ENCODE data around the gene STAU1.

Gene STAU1

GRCh38 chr20:49174183-49174582 is 14.0 kb downstream of the STAU1 start:
- Histone ChIP-seq H4K91ac (ENCODE audit: low read depth, low read length) (no peak overlapping the region), H3K9ac (ENCODE audit: low read length) (no peak overlapping the region), H2AK5ac (ENCODE audit: low read length) (no peak overlapping the region), H3K4me2 (ENCODE audit: low read length) (no peak overlapping the region), H3K23ac (ENCODE audit: low read length) (no peak overlapping the region), H3K18ac (ENCODE audit: low read length) (no peak overlapping the region), H2BK12ac (ENCODE audit: low read length) (no peak overlapping the region), H2BK120ac (ENCODE audit: insufficient read depth, low read length, poor library complexity) (no peak overlapping the region), H2BK5ac (ENCODE audit: low read depth, low read length, poor library complexity) (no peak overlapping the region), H3K36me3 (ENCODE audit: control insufficient read depth in 1 of 2, insufficient read depth in 2 of 2, low read length in 2 of 2) (peaks cover 13 to 15% of the 10 kb centered on the region in 2 experiments), H4K12ac (ENCODE audit: low read depth, low read length) (no peak overlapping the region), H3K79me2 (ENCODE audit: control insufficient read depth, insufficient read depth, low read length, poor library complexity) (peaks cover 3% of the 10 kb centered on the region), H3K9me3 (ENCODE audit: insufficient read depth, low read depth, low read length) (no peaks in the 10 kb centered on the region), H3K4me1 (ENCODE audit: control insufficient read depth in 1 of 2, insufficient read depth in 2 of 2, low read length in 2 of 2) (no peaks in the 10 kb centered on the region), H3K4ac (ENCODE audit: low read depth, low read length) (no peak overlapping the region), H3K79me1 (ENCODE audit: low read length) (no peaks in the 10 kb centered on the region), H4K8ac (ENCODE audit: low read depth, low read length) (no peak overlapping the region), H3K27ac (ENCODE audit: low read depth, low read length) (no peak overlapping the region), H3K27me3 (ENCODE audit: insufficient read depth, low read length) (no peaks in the 10 kb centered on the region), H3K4me3 (ENCODE audit: low read depth, low read length) (no peak overlapping the region), H3K14ac (ENCODE audit: low read length) (no peak overlapping the region), H2AFZ (ENCODE audit: insufficient read depth, low read length, poor library complexity) (no peak overlapping the region)
- DNase-seq = no peak
- no CpG with 5 or more reads among the region's 6 CpGs for WGBS (ENCODE audit: extremely low coverage, insufficient coverage, insufficient read length)

- Histone ChIP-seq H2BK12ac (ENCODE audit: low read length) (no peak overlapping the region), H3K4me1 (ENCODE audit: control insufficient read depth in 1 of 2, insufficient read depth in 2 of 2, low read length in 2 of 2) (no peaks in the 10 kb centered on the region), H3K4ac (ENCODE audit: low read depth, low read length) (no peak overlapping the region), H3K36me3 (ENCODE audit: control insufficient read depth in 1 of 2, insufficient read depth in 2 of 2, low read length in 2 of 2) (peaks cover 8 to 10% of the 10 kb centered on the region in 2 experiments), H2BK5ac (ENCODE audit: low read depth, low read length, poor library complexity) (no peak overlapping the region), H2AK5ac (ENCODE audit: low read length) (no peak overlapping the region), H3K79me2 (ENCODE audit: control insufficient read depth, insufficient read depth, low read length, poor library complexity) (no peaks in the 10 kb centered on the region), H3K4me3 (ENCODE audit: low read depth, low read length) (no peak overlapping the region), H3K23ac (ENCODE audit: low read length) (no peak overlapping the region), H3K27me3 (ENCODE audit: insufficient read depth, low read length) (no peaks in the 10 kb centered on the region), H3K27ac (ENCODE audit: low read depth, low read length) (no peak overlapping the region), H4K12ac (ENCODE audit: low read depth, low read length) (no peak overlapping the region), H3K18ac (ENCODE audit: low read length) (no peak overlapping the region), H4K91ac (ENCODE audit: low read depth, low read length) (no peak overlapping the region), H3K4me2 (ENCODE audit: low read length) (no peak overlapping the region), H4K8ac (ENCODE audit: low read depth, low read length) (no peak overlapping the region), H2BK120ac (ENCODE audit: insufficient read depth, low read length, poor library complexity) (no peak overlapping the region), H3K9ac (ENCODE audit: low read length) (no peak overlapping the region), H3K79me1 (ENCODE audit: low read length) (no peaks in the 10 kb centered on the region), H2AFZ (ENCODE audit: insufficient read depth, low read length, poor library complexity) (no peak overlapping the region), H3K14ac (ENCODE audit: low read length) (no peak overlapping the region), H3K9me3 (ENCODE audit: insufficient read depth, low read depth, low read length) (no peaks in the 10 kb centered on the region)
- DNase-seq = no peak
- WGBS (ENCODE audit: extremely low coverage, insufficient coverage, insufficient read length) = no CpG with 5 or more reads among the region's 1 CpG
Measured at GRCh38 chr20:49172413-49172812, 15.7 kb downstream of the STAU1 start.

- H3K4ac ChIP-seq (ENCODE audit: low read depth, low read length) = no peak overlapping the region
- H3K9ac ChIP-seq (ENCODE audit: low read length) = no peak overlapping the region
- H2BK120ac ChIP-seq (ENCODE audit: insufficient read depth, low read length, poor library complexity) = no peak overlapping the region
- H3K9me3 ChIP-seq (ENCODE audit: insufficient read depth, low read depth, low read length) = no peaks in the 10 kb centered on the region
- H2AK5ac ChIP-seq (ENCODE audit: low read length) = no peak overlapping the region
- no peak overlapping the region for H3K27ac ChIP-seq (ENCODE audit: low read depth, low read length)
- no peak overlapping the region for H4K8ac ChIP-seq (ENCODE audit: low read depth, low read length)
- no peak overlapping the region for H3K4me3 ChIP-seq (ENCODE audit: low read depth, low read length)
- H3K14ac ChIP-seq (ENCODE audit: low read length) = no peak overlapping the region
- H3K4me1 ChIP-seq (ENCODE audit: control insufficient read depth in 1 of 2, insufficient read depth in 2 of 2, low read length in 2 of 2) = no peaks in the 10 kb centered on the region
- peaks cover 8 to 10% of the 10 kb centered on the region in 2 experiments for H3K36me3 ChIP-seq (ENCODE audit: control insufficient read depth in 1 of 2, insufficient read depth in 2 of 2, low read length in 2 of 2)
- no peak overlapping the region for H2BK12ac ChIP-seq (ENCODE audit: low read length)
- H3K18ac ChIP-seq (ENCODE audit: low read length) = no peak overlapping the region
- H3K27me3 ChIP-seq (ENCODE audit: insufficient read depth, low read length) = no peaks in the 10 kb centered on the region
- no peak overlapping the region for H3K4me2 ChIP-seq (ENCODE audit: low read length)
- no peak overlapping the region for H2BK5ac ChIP-seq (ENCODE audit: low read depth, low read length, poor library complexity)
- H4K12ac ChIP-seq (ENCODE audit: low read depth, low read length) = no peak overlapping the region
- H3K79me2 ChIP-seq (ENCODE audit: control insufficient read depth, insufficient read depth, low read length, poor library complexity) = no peaks in the 10 kb centered on the region
- no peaks in the 10 kb centered on the region for H3K79me1 ChIP-seq (ENCODE audit: low read length)
- H4K91ac ChIP-seq (ENCODE audit: low read depth, low read length) = no peak overlapping the region
- no peak for DNase-seq
- H3K23ac ChIP-seq (ENCODE audit: low read length) = no peak overlapping the region
- H2AFZ ChIP-seq (ENCODE audit: insufficient read depth, low read length, poor library complexity) = no peak overlapping the region
Measured at GRCh38 chr20:49171909-49172308, 16.2 kb downstream of the STAU1 start.

- no peaks in the 10 kb centered on the region for H3K27me3 ChIP-seq (ENCODE audit: insufficient read depth, low read length)
- H3K36me3 ChIP-seq (ENCODE audit: control insufficient read depth in 1 of 2, insufficient read depth in 2 of 2, low read length in 2 of 2) = peaks cover 8 to 10% of the 10 kb centered on the region in 2 experiments
- H3K27ac ChIP-seq (ENCODE audit: low read depth, low read length) = no peak overlapping the region
- H3K4me2 ChIP-seq (ENCODE audit: low read length) = no peak overlapping the region
- no peak overlapping the region for H3K4ac ChIP-seq (ENCODE audit: low read depth, low read length)
- WGBS (ENCODE audit: extremely low coverage, insufficient coverage, insufficient read length) = no CpG with 5 or more reads among the region's 2 CpGs
- no peak overlapping the region for H3K4me3 ChIP-seq (ENCODE audit: low read depth, low read length)
- no peak overlapping the region for H4K91ac ChIP-seq (ENCODE audit: low read depth, low read length)
- no peak overlapping the region for H4K8ac ChIP-seq (ENCODE audit: low read depth, low read length)
- no peak overlapping the region for H3K14ac ChIP-seq (ENCODE audit: low read length)
- H3K79me2 ChIP-seq (ENCODE audit: control insufficient read depth, insufficient read depth, low read length, poor library complexity) = no peaks in the 10 kb centered on the region
- no peak overlapping the region for H4K12ac ChIP-seq (ENCODE audit: low read depth, low read length)
- no peaks in the 10 kb centered on the region for H3K9me3 ChIP-seq (ENCODE audit: insufficient read depth, low read depth, low read length)
- no peak for DNase-seq
- H3K4me1 ChIP-seq (ENCODE audit: control insufficient read depth in 1 of 2, insufficient read depth in 2 of 2, low read length in 2 of 2) = no peaks in the 10 kb centered on the region
- H2BK120ac ChIP-seq (ENCODE audit: insufficient read depth, low read length, poor library complexity) = no peak overlapping the region
- H3K23ac ChIP-seq (ENCODE audit: low read length) = no peak overlapping the region
- no peak overlapping the region for H2AFZ ChIP-seq (ENCODE audit: insufficient read depth, low read length, poor library complexity)
- H2AK5ac ChIP-seq (ENCODE audit: low read length) = no peak overlapping the region
- H2BK5ac ChIP-seq (ENCODE audit: low read depth, low read length, poor library complexity) = no peak overlapping the region
- H3K18ac ChIP-seq (ENCODE audit: low read length) = no peak overlapping the region
- H3K9ac ChIP-seq (ENCODE audit: low read length) = no peak overlapping the region
- no peak overlapping the region for H2BK12ac ChIP-seq (ENCODE audit: low read length)
- no peaks in the 10 kb centered on the region for H3K79me1 ChIP-seq (ENCODE audit: low read length)
Measured at GRCh38 chr20:49170714-49171113, 17.4 kb downstream of the STAU1 start.
